HCT116 (cell line): ENCODE results near the gene CFAP54. TPM values are rescaled to one million over a fixed set of nuclear protein-coding genes. Genes with fewer than 3 reads are reported as not detected.

ENCODE experiments used
- ATAC-seq: fragments of 200-7000 bp; cut with Tn5 transposase; 2 replicates; pipeline ENCODE4 v1.9.1; 2020; ENCODE audit warnings: mild to moderate bottlenecking, moderate library complexity
- BruUV-seq: library from RNA; stranded (reverse); fragments of 400-500 nt; replicated peaks from 2 replicates; lab custom pipeline; 2021; lab: Mats Ljungman, UMichigan
- CTCF ChIA-PET: fragments of 300-600 bp; sonication (Branson Sonifier 250); formaldehyde crosslinking; loops from one replicate; lab custom pipeline; 2021; ENCODE audit warnings: antibody characterized with exemption; lab: Charles Lee
- POLR2A ChIA-PET: fragments of 300-600, 350-600 bp; sonication (Branson Sonifier 250); formaldehyde crosslinking; loops from one replicate; lab custom pipeline; 2021; ENCODE audit warnings: antibody characterized with exemption; lab: Charles Lee
- RAD21 ChIA-PET, 2 experiments: fragments of 300-600 bp; sonication (Branson Sonifier 250); formaldehyde crosslinking; loops; one replicate each; lab custom pipeline; 2023; ENCODE audit warnings: low total read pairs in 2 of 2; ENCODE audit not compliant: uncharacterized antibody in 2 of 2, unreplicated experiment in 2 of 2, low non-redundant PET in 1 of 2; lab: Charles Lee
- DNase-seq: peaks from one replicate; pipeline ENCODE4 v3.0.0-alpha.2; 2010; ENCODE audit warnings: low read depth, low spot score
- H2AFZ ChIP-seq: fragments of 200-600 bp; shearing (Covaris generic), sonication (generic); 2 replicates; pipeline ENCODE4 v1.6.1; 2017; ENCODE audit warnings: low read depth, mixed run types, mixed read lengths, antibody characterized with exemption, low read length; ENCODE audit not compliant: poor library complexity, severe bottlenecking
- H3K27ac ChIP-seq: 2 replicates; pipeline ENCODE4 v1.5.1; 2012; ENCODE audit warnings: low read depth, low read length
- H3K27me3 ChIP-seq: fragments of 200-600 bp; sonication (generic); 2 replicates; pipeline ENCODE4 v1.6.1; 2016; ENCODE audit warnings: mixed run types, low read length, mixed read lengths; ENCODE audit not compliant: insufficient read depth
- H3K36me3 ChIP-seq, 2 experiments: fragments of 200-500 bp in 1 of 2; fragments of 200-600 bp in 1 of 2; sonication (Bioruptor generic) in 1 of 2; sonication (generic) in 1 of 2; 2 replicates each; pipeline versions ENCODE4 v1.5.1 to v1.6.1; 2014 to 2016; ENCODE audit warnings: low read length in 2 of 2, inconsistent platforms in 1 of 2, mixed read lengths in 1 of 2, mixed run types in 1 of 2; ENCODE audit not compliant: insufficient read depth in 2 of 2, control insufficient read depth in 1 of 2
- H3K4me1 ChIP-seq, 2 experiments: fragments of 200-600 bp in 1 of 2; sonication (generic) in 1 of 2; 2 replicates each; pipeline versions ENCODE4 v1.5.1 to v1.6.1; 2012 to 2017; ENCODE audit warnings: low read length in 2 of 2, inconsistent platforms in 1 of 2, mild to moderate bottlenecking in 1 of 2, mixed read lengths in 1 of 2, mixed run types in 1 of 2, moderate library complexity in 1 of 2; ENCODE audit not compliant: insufficient read depth in 2 of 2, control insufficient read depth in 1 of 2
- H3K4me2 ChIP-seq: fragments of 200-600 bp; sonication (generic); 2 replicates; pipeline ENCODE4 v1.6.1; 2017; ENCODE audit warnings: mixed run types, low read length, mixed read lengths
- H3K4me3 ChIP-seq, 2 experiments: fragments of 200-600 bp in 1 of 2; sonication (generic) in 1 of 2; replicated peaks in 1 of 2; 2 replicates each; pipeline ENCODE4 v1.5.1; 2011 to 2016; ENCODE audit warnings: low read length in 2 of 2, control low read depth in 1 of 2, low read depth in 1 of 2, mild to moderate bottlenecking in 1 of 2, mixed read lengths in 1 of 2, mixed run types in 1 of 2
- H3K79me2 ChIP-seq: fragments of 200-600 bp; sonication (generic); 2 replicates; pipeline ENCODE4 v1.6.1; 2017; ENCODE audit warnings: mild to moderate bottlenecking, mixed run types, low read length, moderate library complexity, mixed read lengths; ENCODE audit not compliant: insufficient read depth
- H3K9ac ChIP-seq: fragments of 200-600 bp; sonication (generic); 2 replicates; pipeline ENCODE4 v1.6.1; 2016; ENCODE audit warnings: low read length, mixed read lengths
- H3K9me2 ChIP-seq: fragments of 200-600 bp; sonication (generic), shearing (Covaris generic); 2 replicates; pipeline ENCODE4 v1.6.1; 2017; ENCODE audit warnings: mixed run types, mild to moderate bottlenecking, moderate library complexity; ENCODE audit not compliant: insufficient read depth
- H3K9me3 ChIP-seq, 2 experiments: fragments of 200-500 bp in 1 of 2; fragments of 200-600 bp in 1 of 2; sonication (Bioruptor generic) in 1 of 2; sonication (generic) in 1 of 2; 2 replicates each; pipeline ENCODE4 v1.6.1; 2014 to 2017; ENCODE audit warnings: low read length in 2 of 2, mixed read lengths in 2 of 2, inconsistent platforms in 1 of 2, low read depth in 1 of 2, mild to moderate bottlenecking in 1 of 2, mixed run types in 1 of 2, moderate library complexity in 1 of 2; ENCODE audit not compliant: control insufficient read depth in 1 of 2, insufficient read depth in 1 of 2
- H4K20me1 ChIP-seq: fragments of 200-600 bp; sonication (generic), shearing (Covaris generic); 2 replicates; pipeline ENCODE4 v1.6.1; 2017; ENCODE audit warnings: mixed run types, mild to moderate bottlenecking, moderate library complexity; ENCODE audit not compliant: insufficient read depth
- CEBPB ChIP-seq: IDR thresholded peaks from 2 replicates; pipeline ENCODE4 v1.6.1; 2012; ENCODE audit warnings: low read depth
- EGR1 ChIP-seq: IDR thresholded peaks from 2 replicates; pipeline ENCODE4 v1.6.1; 2012; ENCODE audit warnings: low read depth
- ELF1 ChIP-seq: IDR thresholded peaks from 2 replicates; pipeline ENCODE4 v1.6.1; 2012; ENCODE audit warnings: low read depth, borderline replicate concordance
- EZH2 ChIP-seq: fragments of 200-600 bp; sonication (generic); IDR thresholded peaks from 2 replicates; pipeline ENCODE4 v1.6.1; 2017; ENCODE audit warnings: antibody characterized with exemption, mixed run types
- EZH2phosphoT487 ChIP-seq: fragments of 200-600 bp; IDR thresholded peaks from 2 replicates; pipeline ENCODE4 v1.6.1; 2018; ENCODE audit warnings: antibody characterized with exemption, borderline replicate concordance
- FOSL1 ChIP-seq: IDR thresholded peaks from 2 replicates; pipeline ENCODE4 v1.6.1; 2012; ENCODE audit warnings: low read depth
- POLR2A ChIP-seq: IDR thresholded peaks from 2 replicates; pipeline ENCODE4 v1.7.0; 2011; ENCODE audit warnings: borderline replicate concordance; ENCODE audit not compliant: insufficient read depth, insufficient read length; ENCODE audit errors: extremely low read depth
- POLR2AphosphoS5 ChIP-seq: IDR thresholded peaks from 2 replicates; pipeline ENCODE4 v1.6.1; 2011; ENCODE audit warnings: mild to moderate bottlenecking, low read depth, low read length, moderate library complexity
- SIN3A ChIP-seq: IDR thresholded peaks from 2 replicates; pipeline ENCODE4 v1.6.1; 2012; ENCODE audit warnings: low read depth
- SRF ChIP-seq: IDR thresholded peaks from 2 replicates; pipeline ENCODE4 v1.6.1; 2012; ENCODE audit warnings: low read depth
- YY1 ChIP-seq: IDR thresholded peaks from 2 replicates; pipeline ENCODE4 v1.6.1; 2011; ENCODE audit warnings: low read length, low read depth, moderate library complexity, mild to moderate bottlenecking; ENCODE audit not compliant: insufficient replicate concordance; ENCODE audit errors: extremely low read depth
- ZNF274 ChIP-seq: fragments of 200-500 bp; sonication (Bioruptor generic); IDR thresholded peaks from 2 replicates; pipeline ENCODE4 v1.6.1; 2014; ENCODE audit warnings: mild to moderate bottlenecking, low read depth, low read length, inconsistent platforms
- intact Hi-C: fragments of 100-400 bp; cut with micrococcal nuclease; formaldehyde crosslinking; loops from 2 replicates; pipeline ENCODE4 v1.10.0; 2022
- total RNA-seq: library from RNA; stranded (reverse); gene quantifications from one replicate; pipeline ENCODE4 v1.2.1, GENCODE V29; 2021; ENCODE audit not compliant: unreplicated experiment
- TF ChIP-seq, protein P1 (sequence below): IDR thresholded peaks from 2 replicates; pipeline ENCODE4 v1.6.1; 2011; ENCODE audit warnings: mild to moderate bottlenecking, low read length, moderate library complexity; ENCODE audit not compliant: insufficient replicate concordance; ENCODE audit errors: extremely low read depth
- TF ChIP-seq, protein P2 (sequence below): IDR thresholded peaks from 2 replicates; pipeline ENCODE4 v1.6.1; 2012

Gene CFAP54
- total RNA-seq, 1 experiment from 2014 or later, result 0.25 TPM

DNA sequence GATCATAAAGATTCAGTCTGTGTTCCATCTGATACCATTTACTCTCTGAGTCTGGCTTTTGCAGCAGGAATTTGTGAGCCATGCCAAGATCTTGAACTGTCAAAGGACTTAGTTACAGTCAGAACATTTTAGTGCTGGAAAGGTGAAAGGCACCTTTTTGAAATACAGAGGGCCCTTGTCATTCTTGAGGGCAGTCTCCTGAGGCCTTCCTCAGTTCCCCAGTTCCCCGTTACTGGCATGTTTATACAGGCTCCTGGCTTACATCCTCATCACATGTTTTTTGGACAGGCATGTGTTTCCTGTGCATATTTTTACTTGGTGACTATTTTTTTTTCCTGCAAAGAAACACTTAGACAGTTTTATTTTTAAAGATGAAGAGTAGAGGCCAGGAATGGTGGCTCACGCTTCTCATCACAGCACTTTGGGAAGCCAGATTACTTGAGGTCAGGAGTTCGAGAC is 21.0 kb downstream of the CFAP54 start:
- no TSS peak for BruUV-seq
- intact Hi-C loops, result no loop called here

More for the DNA sequence above, 21.0 kb downstream of the CFAP54 start:
- Histone ChIP-seq H4K20me1 (no peaks in the 10 kb centered on the region), H3K27me3 (no peaks in the 10 kb centered on the region), H3K79me2 (no peaks in the 10 kb centered on the region), H2AFZ (no peak overlapping the region), H3K4me3 (no peak overlapping the region), H3K36me3 (no peaks in the 10 kb centered on the region), H3K27ac (no peak overlapping the region), H3K4me1 (no peaks in the 10 kb centered on the region), H3K4me2 (no peak overlapping the region), H3K9me2 (no peaks in the 10 kb centered on the region), H3K9me3 (no peaks in the 10 kb centered on the region), H3K9ac (no peak overlapping the region)
- ATAC-seq (no peak), DNase-seq (no peak)
- ChIA-PET POLR2A (no interaction called here), RAD21 (no interaction called here), CTCF (no interaction called here)
- TF ChIP-seq POLR2AphosphoS5, result no peak
- TF ChIP-seq EGR1, result no peak
- no peak for TF ChIP-seq ELF1
- TF ChIP-seq EZH2, result no peak
- TF ChIP-seq FOSL1, result no peak
- no peak for TF ChIP-seq SIN3A
- no peak for TF ChIP-seq EZH2phosphoT487
- TF ChIP-seq SRF, result no peak
- TF ChIP-seq, protein P1, sequence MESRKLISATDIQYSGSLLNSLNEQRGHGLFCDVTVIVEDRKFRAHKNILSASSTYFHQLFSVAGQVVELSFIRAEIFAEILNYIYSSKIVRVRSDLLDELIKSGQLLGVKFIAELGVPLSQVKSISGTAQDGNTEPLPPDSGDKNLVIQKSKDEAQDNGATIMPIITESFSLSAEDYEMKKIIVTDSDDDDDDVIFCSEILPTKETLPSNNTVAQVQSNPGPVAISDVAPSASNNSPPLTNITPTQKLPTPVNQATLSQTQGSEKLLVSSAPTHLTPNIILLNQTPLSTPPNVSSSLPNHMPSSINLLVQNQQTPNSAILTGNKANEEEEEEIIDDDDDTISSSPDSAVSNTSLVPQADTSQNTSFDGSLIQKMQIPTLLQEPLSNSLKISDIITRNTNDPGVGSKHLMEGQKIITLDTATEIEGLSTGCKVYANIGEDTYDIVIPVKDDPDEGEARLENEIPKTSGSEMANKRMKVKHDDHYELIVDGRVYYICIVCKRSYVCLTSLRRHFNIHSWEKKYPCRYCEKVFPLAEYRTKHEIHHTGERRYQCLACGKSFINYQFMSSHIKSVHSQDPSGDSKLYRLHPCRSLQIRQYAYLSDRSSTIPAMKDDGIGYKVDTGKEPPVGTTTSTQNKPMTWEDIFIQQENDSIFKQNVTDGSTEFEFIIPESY, result no peak
- TF ChIP-seq, protein P2, sequence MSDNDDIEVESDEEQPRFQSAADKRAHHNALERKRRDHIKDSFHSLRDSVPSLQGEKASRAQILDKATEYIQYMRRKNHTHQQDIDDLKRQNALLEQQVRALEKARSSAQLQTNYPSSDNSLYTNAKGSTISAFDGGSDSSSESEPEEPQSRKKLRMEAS, result no peak
- no peak for TF ChIP-seq ZNF274
- no peak for TF ChIP-seq CEBPB
- no peak for TF ChIP-seq YY1
- TF ChIP-seq POLR2A, result no peak
